ENCODE data around the gene GRK5. TPM values are rescaled to one million over a fixed set of nuclear protein-coding genes. Genes with fewer than 3 reads are reported as not detected.

GRK5 gene
- total RNA-seq, 1 donor from 2014 or later, result 52.8 TPM

DNA sequence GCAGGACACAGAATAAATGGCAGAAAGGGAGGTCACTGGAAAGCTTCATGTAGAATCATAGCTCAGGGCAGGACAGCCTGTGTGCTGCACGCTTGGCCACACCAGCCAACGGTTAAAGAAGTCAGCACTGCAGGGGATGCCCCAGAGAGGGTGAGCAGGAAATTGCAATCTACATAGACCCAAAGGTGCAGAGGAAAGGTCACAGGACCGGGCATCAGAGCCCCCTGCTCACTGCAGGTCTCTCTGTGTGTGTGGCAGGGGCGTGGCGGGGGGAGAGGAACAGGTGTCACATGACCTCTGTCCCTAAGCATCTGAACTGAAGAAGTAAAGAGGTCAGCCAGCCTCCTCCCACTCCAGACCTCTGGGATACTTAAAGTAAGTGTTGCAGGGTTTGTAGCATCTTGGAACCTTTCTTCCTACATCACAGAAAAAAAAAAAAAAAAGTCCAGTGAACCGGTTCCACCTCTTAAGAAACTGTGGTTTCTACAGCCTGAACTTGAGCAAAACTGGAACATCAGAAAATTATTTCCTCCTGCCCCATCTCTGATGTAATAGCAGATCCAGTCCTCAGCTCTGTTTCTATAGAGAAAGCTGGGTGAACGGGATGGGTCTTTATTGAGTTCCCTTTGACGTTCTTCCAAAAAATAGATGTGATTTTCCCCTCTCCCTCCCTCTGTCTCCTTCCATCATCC is 270.9 kb downstream of the GRK5 start:
- Histone ChIP-seq H3K36me3 (no peaks in the 10 kb centered on the region), H3K9me3 (replicated peaks) (no peaks in the 10 kb centered on the region), H3K27ac (replicated peaks) (no peak overlapping the region), H3K4me3 (no peak overlapping the region), H3K4me1 (peaks cover 6% of the 10 kb centered on the region), H3K27me3 (ENCODE audit: low read depth) (peaks cover 69% of the 10 kb centered on the region)
- no peak for TF ChIP-seq CTCF (IDR thresholded peaks at IDR 0.05; ENCODE audit: borderline replicate concordance)
- DNase-seq, result no peak
- intact Hi-C loops (cut with micrococcal nuclease), result no loop called here

DNA sequence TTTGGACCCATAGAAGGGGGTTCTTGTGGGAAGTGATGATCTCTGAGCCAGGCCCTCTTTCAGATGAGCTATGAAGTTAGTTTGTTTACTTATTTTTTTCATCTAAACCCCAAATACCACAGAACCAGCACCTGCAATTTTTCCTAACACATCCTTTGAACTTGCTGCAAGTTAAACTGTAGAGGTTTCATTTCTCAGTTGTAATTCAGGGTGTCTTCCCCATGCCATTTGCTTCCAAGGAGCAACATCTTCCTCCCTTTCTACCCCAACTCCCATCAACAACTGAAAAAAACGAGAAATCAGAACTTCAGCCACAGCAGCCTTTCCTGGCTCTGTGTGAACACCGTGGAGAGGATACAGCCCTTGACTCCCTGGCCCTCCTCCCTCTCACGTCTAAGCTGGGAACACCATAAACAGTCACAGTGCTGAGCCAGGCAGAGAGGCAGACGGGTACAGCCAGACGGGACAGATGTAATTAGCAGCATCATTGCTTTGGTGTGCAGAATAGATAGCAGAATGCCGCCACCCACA is 271.5 kb downstream of the GRK5 start:
- H3K9me3 ChIP-seq (replicated peaks), result no peaks in the 10 kb centered on the region
- H3K27ac ChIP-seq (replicated peaks), result no peak overlapping the region
- no peak for TF ChIP-seq CTCF (IDR thresholded peaks at IDR 0.05; ENCODE audit: borderline replicate concordance)
- intact Hi-C loops (cut with micrococcal nuclease), result no loop called here
- DNase-seq, result no peak
- H3K27me3 ChIP-seq (ENCODE audit: low read depth), result peaks cover 63% of the 10 kb centered on the region
- H3K4me3 ChIP-seq, result no peak overlapping the region
- H3K36me3 ChIP-seq, result no peaks in the 10 kb centered on the region
- peaks cover 6% of the 10 kb centered on the region for H3K4me1 ChIP-seq

- intact Hi-C loops (cut with micrococcal nuclease), result no loop called here
- Histone ChIP-seq H3K4me3 (no peak overlapping the region), H3K4me1 (peaks cover 6% of the 10 kb centered on the region), H3K9me3 (replicated peaks) (no peaks in the 10 kb centered on the region), H3K27me3 (ENCODE audit: low read depth) (peaks cover 57% of the 10 kb centered on the region), H3K27ac (replicated peaks) (no peak overlapping the region), H3K36me3 (no peaks in the 10 kb centered on the region)
- TF ChIP-seq CTCF (IDR thresholded peaks at IDR 0.05; ENCODE audit: borderline replicate concordance), result no peak
- DNase-seq, result no peak
Observed at GRCh38 chr10:119479532-119479931, 272.2 kb downstream of the GRK5 start.

- Histone ChIP-seq H3K36me3 (no peaks in the 10 kb centered on the region), H3K9me3 (replicated peaks) (no peaks in the 10 kb centered on the region), H3K27me3 (ENCODE audit: low read depth) (peaks cover 47% of the 10 kb centered on the region), H3K4me3 (no peak overlapping the region), H3K27ac (replicated peaks) (no peak overlapping the region), H3K4me1 (peaks cover 6% of the 10 kb centered on the region)
- intact Hi-C loops (cut with micrococcal nuclease), result no loop called here
- no peak for DNase-seq
- TF ChIP-seq CTCF (IDR thresholded peaks at IDR 0.05; ENCODE audit: borderline replicate concordance), result no peak
Observed at GRCh38 chr10:119480667-119481066, 273.3 kb downstream of the GRK5 start.

GRCh38 chr10:119481781-119482426 is 274.5 kb downstream of the GRK5 start:
- H3K27ac ChIP-seq (replicated peaks), result no peak overlapping the region
- H3K4me3 ChIP-seq, result no peak overlapping the region
- peaks cover 6% of the 10 kb centered on the region for H3K4me1 ChIP-seq
- intact Hi-C loops (cut with micrococcal nuclease), result no loop called here
- no peak for DNase-seq
- peaks cover 40% of the 10 kb centered on the region for H3K27me3 ChIP-seq (ENCODE audit: low read depth)
- H3K9me3 ChIP-seq (replicated peaks), result no peaks in the 10 kb centered on the region
- no peaks in the 10 kb centered on the region for H3K36me3 ChIP-seq
- no peak for TF ChIP-seq CTCF (IDR thresholded peaks at IDR 0.05; ENCODE audit: borderline replicate concordance)

All from left ventricle myocardium inferior (tissue), 1 donor.